Lower leg skin (tissue), 3 donors: ENCODE results near the gene MYO3A.

Source experiments
- CTCF ChIP-seq, 3 donors: fragments of 450-650 bp; IDR thresholded peaks; one replicate each; pipeline ENCODE4 v1.5.1; 2016; ENCODE audit warnings: antibody characterized with exemption in 3 of 3, mild to moderate bottlenecking in 3 of 3, moderate library complexity in 2 of 3
- POLR2A ChIP-seq, 2 donors: fragments of 450-650 bp; IDR thresholded peaks; one replicate each; pipeline ENCODE4 v1.6.1; 2016 to 2017; ENCODE audit warnings: antibody characterized with exemption in 2 of 2, mild to moderate bottlenecking in 1 of 2, moderate library complexity in 1 of 2

GRCh38 chr10:25952857-25953256 lies 18.8 kb downstream of the MYO3A start:
- no peak for TF ChIP-seq CTCF (IDR thresholded peaks at IDR 0.05)
- no peak for TF ChIP-seq POLR2A (IDR thresholded peaks at IDR 0.05)
